HG03439 (cell line): ENCODE results near the gene SEC24B.
"Not testable (repeated sequence)": the region's sequence is repeated elsewhere in the genome, so short reads cannot be mapped to it uniquely, and the experiment has no call there.

Experiments
- ATAC-seq: cut with Tn5 transposase; IDR thresholded peaks from one replicate; pipeline ENCODE4 v1.9.1; 2021; ENCODE audit warnings: mild to moderate bottlenecking, moderate library complexity; ENCODE audit not compliant: unreplicated experiment

The SEC24B gene

DNA sequence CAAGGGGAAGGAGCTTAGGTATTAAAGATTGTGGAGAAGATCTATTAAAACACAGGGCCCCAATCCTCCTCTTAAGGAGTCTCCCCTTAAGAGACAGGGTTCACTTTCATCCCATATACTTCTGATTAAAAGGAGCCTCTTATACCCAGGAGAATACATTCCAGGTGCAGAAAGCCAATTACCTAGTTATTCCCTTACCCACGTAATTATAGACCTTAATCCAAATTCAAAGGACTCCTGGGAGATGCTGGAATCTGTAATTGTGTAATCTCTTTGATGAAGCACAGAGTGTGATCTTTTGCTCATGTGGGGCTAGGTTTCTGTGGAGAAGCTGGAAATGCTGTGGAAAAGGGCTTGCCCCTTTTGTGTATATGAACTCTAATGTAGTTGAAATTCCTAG, 1.4 kb upstream of the SEC24B start:
- no peak for ATAC-seq

DNA sequence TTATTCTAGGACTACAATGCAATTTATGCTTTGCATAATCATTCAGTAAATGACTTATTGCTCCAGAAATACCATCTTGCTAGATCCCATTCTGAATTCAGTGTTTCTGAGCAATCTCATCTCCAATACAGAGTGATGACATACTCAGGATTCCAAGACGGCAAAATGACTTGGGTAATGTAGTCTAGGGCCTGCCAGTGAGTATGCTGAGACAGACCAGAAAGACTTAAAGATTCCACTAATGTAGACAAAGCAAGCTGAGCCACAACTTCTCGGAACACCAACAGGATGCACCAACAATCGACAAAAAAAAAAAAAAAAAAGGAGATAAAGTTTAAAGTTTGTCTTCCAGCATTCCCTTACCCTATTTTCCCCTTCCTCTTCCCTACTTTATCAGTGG, 919 bp upstream of the SEC24B start:
- no peak for ATAC-seq

DNA sequence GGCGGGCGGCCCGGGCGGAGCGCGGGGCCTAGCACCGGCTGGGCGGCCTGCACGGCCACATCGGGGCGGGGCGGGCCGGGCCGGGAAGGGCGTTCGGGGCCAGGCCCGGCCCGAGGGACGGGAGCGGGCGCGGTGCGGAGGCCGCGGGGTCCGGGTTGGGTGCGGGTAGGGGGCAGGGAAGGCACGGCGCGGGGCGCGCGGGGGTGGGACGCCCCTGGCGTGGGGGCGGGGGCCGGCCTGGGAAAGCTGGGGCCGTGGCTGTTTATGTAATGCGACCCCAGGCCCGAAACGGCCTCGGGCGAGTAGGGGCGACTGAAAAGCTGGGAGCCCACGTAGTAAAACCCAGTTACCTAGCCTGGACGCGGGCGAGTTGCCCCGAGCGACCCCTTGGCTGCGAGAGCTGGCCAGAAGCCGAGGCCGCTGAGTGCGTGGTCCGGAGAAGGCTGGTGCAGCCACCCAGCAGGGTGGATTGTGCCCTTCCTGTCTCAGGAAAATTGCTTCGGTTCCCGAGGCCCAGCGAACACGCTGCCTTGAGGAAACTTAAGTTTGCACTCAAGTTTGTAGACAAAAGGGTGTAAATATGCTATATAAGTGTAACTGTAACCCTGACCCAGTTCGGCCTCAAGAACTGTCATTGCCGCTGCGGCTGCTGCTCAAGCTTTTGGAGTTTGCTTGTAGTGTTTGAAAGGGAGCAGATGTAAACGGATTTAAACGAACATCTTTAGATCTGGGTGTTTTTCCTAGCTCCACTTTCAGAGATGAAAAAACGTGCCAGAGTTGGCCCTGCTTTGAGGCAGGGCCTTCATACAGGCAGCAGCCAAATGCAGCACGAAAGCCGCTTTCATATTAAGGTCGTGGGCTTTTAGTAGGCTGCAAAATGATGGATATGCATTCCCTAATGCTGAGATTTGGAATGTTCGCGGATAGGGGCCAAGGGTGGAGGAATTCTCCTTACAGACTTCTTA, 674 bp downstream of the SEC24B start:
- peak; percentile 49 for ATAC-seq

DNA sequence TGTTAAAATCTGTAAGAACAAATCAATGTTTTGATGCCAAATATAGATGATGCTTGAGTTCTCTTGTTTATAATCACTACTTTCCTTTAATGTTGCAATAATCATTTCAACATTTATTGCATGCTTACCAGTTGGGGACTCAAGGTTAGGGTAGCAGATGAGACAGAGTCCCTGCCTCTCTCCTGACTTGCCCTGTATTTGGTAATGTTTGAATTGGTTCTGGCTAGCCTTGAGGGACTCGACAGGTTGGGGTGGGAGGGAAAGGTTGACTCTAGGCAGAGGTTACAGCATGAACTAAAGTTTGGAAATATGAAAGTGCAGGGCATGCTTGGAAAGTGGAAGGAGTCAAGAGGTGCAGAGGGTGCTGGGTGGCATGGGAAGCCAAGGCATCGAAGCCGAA, 2.0 kb downstream of the SEC24B start:
- no peak for ATAC-seq

DNA sequence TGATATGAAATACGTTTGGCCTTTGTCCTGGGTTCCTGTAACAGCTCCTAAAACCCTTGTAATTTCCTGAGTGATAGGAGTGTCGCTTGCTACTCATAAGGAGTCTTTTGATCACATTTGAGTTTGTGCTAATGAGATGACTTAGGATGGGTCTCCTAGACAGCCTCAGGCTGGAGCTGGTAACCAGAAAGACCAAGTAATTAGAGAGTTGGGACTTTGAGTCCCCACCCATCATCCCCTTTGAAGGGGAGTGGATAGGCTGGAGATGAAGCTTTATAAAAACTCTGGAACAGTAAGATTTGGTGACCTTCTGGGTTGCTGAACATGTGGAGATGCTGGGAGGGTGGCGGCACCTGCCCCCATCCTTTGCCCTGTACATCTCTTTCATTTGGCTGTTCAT, 2.9 kb downstream of the SEC24B start:
- ATAC-seq, result no peak

DNA sequence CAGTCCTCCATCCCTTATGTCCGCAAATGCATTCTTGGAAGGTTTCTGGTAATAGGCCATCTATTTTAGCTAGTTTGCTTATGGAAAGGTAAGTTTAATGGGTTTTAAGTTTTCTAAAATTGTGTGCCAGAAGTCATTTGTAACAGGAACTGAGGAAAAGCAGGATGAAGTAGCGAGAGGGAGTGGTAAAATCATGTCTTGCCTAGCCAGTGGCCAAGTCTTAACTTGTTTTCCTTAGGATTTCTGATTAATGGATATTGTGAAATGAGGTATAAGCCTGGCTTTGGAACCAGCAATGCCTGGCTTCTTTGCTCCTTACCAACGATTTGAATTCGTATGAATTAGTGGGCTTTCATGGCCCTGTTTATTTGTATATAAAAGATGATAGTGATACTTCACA, 7.3 kb downstream of the SEC24B start:
- ATAC-seq, result no peak

DNA sequence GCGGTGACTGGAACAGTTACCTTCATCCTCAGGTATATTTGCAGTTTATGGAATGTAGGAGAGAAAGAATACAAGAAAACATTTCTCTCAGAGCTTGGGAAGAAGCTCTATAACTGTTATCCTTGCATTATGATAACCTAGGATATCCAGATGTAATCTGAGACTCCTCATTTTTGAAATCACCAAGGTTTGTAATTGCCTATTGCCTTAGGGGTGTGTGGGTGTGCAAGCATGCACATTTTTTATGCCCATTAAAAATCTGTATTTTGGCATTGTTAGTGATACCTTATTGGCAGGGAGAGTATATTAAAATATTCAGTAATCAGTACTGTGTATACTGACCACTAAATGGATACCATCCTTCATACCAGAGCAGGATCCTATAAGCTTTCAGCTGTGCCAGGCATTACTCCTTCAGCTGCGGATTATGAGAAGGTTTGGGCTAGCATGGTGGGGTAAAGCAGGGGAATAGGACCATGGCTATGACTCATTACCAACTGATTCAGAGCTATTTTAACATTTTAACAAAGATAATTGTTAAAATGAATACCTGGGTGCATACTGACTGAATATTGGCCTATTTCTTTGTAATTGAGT, 8.3 kb downstream of the SEC24B start:
- ATAC-seq, result no peak

DNA sequence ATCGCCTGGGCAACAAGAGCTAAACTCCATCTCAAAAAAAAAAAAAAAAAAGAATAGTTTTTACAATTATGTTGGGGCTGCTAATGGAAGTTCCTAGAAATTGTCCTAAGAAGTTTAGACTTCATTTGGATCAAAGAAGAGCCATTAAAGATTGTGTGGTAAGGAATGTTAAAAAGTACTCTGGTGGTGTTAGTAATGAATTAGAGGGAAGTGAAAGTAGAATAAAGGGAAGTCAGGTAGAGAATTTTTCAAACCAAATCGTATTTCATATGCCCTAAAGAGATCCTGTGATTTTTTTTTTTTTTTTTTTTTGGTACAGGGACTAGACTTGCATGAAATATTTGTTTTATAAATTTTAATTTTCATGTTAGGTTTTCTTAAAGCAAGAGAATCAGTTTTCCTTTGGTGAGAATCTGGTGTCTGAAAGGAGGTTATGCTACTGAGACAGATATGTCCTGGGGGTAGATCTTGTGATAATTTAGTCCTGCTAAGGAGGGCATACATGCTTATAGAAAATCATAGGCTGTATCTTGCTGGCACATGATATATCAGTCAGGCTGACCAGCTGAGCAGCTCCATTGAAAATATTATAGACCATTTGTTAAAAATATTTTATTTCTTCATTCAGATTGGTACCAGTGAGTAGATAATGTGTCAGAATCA, 10.7 kb downstream of the SEC24B start:
- ATAC-seq, result no peak

DNA sequence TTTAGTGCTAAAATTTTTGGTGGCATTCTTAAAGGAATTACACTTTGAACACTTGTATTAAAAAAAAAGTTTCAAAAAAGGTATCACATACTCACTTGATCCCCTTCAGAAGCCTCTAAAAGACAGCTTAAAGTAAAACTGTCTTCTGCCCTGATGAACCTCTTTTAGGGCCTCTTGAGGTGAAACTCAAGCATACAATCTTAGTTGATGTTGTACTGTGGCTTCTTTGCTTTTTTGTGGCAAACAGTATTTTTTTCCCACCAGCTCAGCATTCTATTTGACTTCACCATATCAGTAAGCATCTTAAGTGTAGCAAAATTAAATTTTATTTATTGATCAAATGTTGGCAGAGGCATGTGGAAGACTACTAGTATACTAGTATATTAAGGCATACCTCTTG, 13.7 kb downstream of the SEC24B start:
- ATAC-seq, result no peak

DNA sequence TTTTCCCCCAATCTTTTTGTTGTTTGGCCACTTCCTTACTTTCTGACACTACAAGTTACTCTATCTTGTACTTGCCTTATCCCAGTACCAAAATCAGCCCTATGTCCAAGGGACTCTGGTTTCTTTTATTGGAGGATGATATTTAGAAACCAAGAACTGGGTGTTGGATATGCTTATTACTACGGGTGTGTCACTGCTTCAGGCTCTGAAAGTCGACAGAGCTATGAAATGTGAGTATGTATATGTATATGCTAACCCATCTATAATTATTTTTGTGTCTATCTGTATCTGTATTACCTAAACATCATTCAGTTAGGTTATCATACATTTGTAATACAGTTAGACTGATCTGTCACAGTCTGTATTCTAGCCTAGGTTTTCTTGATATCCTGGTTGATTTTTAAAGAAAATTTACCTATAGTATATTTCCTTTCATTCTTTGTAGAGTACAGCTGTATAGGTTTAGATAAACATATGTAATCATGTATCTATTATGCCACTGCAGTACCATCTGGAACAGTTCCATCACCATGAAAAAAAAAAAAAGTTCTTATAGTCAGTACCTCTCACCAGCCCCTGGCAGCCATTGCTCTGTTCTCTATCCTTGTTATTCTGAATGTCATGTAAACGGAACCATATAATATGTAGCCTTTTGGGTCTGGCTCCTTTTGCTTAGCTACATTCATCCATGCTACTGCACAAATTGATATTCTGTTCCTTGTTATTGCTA, 18.1 kb downstream of the SEC24B start:
- ATAC-seq, result no peak

DNA sequence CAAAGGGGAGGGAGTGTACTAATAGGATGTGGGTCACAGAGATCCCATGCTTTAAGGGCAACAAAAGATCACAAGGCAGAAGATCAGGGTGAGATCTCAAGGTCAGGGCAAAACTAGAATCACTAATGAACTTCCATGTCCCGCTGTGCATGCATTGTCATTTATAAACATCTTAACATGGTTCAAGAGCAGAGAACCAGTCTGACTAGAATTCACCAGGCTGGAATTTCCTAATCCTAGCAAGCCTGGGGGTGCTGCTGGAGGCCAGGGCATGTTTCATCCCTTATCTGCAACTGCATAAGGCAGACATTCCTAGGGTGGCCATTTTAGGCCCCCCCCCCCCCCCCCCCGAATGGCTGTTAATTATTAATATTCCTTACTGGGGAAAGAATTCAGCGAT, 19.5 kb downstream of the SEC24B start:
- not testable (repeated sequence) for ATAC-seq

DNA sequence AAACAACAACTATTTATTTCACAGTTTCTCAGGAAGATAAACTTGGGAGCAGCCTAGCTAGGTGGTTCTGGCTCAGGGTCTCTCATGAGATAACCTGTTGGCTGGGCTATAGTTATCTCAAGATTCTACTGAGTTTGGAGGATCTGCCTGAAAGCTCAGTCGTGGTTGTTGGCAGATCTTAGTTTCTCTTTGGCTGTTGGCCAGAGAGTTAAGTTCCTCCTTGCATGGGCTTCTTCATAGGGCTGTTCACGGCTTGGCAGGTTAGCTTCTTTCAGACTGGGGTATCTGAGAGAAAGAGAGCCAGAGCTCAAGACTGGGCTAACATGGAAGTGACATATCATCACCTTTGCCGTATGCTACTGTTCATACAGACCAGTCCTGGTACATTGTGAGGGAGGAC, 28.7 kb downstream of the SEC24B start:
- no peak for ATAC-seq

DNA sequence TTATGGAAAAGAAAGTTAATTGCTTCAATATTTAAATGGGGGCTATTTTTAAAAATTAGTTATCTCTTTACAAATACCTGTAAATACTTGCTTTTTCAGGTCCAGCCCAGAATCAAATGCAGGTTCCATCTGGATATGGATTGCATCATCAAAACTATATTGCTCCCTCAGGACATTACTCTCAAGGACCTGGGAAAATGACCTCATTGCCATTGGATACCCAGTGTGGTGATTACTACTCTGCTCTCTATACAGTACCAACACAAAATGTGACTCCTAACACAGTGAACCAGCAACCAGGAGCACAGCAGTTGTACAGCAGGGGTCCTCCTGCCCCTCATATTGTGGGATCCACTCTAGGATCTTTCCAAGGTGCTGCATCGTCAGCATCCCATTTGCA, 29.2 kb downstream of the SEC24B start:
- no peak for ATAC-seq

DNA sequence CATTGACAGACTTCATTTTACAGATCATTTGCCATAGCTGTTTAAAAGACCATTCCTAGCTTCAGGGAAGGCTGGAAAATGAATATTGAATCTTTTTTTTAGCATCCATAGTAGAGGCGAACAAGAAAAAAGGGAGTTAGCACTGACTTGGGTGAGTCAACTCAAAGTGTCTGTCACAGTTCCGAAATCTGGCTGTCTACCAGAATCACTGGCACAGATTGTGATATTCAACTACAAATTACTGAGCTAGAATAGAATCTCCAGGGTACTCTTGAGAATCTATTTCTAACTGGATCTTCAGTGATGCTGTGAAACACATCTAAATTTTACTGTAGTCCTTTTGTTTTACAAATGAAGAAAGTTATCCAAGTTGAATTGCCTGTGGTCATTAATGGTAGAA, 31.5 kb downstream of the SEC24B start:
- ATAC-seq, result no peak

DNA sequence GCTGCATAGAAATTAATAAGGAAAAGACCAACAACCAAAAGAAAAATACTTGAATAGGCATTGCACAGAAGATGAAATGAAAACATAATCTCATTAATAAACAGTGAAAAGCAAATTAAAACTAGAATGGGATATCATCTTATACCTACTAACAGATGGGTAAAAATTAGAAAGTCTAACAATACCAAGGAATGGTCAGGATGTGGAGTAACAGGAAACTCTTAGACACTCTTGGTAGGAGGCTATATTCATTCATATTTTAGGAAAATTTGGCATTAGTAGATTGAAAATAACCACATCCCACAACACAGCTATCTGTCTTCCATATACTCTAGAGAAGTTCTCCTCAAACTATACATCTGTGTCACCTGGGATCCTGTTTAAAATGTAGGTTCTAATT, 36.3 kb downstream of the SEC24B start:
- ATAC-seq, result no peak

DNA sequence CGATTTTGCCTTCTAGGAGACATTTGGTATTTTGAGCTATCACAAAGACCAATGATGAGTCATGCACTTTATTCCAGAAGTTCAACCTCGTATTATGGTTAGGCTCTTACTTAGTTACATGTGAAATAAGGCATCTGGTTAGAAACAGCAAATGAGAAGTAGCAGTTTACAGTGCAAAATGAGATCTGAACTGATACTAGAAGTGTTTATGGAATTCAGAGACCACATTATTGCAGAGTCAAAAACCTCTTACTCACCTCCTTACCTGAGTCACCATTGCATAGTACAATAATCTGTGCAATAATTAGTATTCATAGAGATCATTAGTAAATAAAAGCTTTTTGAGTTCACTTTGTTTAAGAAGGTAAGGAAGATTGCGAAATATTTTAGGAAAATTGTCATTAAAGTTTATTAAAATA, 38.7 kb downstream of the SEC24B start:
- ATAC-seq, result no peak

DNA sequence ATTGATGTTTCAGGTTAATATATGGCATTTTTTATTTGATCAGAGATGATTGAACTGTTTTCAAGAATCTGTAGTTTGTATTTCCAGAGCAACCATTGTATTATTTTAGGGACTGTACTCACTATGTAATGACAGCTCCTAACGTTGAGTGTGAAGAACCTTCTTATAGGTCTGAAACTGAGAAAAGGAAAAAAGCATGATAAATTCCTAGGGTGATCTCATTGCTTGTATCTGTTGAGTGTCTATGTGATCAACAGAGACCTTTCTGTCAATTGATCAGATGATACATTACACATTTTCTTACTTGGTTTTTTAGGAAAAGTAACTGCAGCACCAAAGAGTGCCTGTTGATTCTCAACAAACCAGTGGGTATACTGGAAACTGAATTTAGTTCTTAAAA, 40.2 kb downstream of the SEC24B start:
- ATAC-seq, result no peak

DNA sequence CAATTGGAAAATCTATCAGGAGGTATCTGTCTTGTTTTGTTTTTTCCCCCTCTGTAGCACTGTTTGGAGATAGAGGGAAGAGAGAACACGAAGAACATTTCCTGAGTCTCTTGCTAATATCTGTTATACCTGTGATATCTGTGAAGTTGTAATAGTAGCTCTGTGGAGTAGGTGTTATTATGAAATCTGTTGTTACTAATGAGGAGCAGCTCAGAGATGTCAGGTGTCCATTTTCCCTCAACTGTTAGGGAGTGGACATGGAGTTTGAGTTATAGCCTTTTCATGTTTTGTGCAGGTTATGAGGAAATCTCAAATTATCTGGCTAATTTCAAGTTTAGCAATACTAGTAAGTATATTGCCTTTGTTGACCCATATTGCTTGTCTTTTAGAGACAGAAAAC, 52.4 kb downstream of the SEC24B start:
- ATAC-seq, result no peak

DNA sequence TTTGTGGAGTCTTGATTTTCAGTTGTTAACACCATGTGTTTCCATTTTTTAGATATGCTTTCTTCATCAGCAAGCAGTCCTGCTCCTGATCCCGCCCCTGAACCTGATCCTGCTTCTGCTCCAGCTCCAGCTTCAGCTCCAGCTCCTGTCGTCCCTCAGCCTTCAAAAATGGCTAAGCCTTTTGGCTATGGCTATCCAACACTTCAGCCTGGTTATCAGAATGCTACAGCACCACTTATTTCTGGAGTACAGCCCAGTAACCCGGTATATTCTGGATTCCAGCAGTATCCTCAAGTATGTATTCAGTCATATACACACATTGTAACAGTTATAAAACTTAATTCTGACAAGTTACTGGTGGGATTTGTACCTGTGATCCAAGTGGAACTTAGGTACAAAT, 60.9 kb downstream of the SEC24B start:
- ATAC-seq, result no peak

DNA sequence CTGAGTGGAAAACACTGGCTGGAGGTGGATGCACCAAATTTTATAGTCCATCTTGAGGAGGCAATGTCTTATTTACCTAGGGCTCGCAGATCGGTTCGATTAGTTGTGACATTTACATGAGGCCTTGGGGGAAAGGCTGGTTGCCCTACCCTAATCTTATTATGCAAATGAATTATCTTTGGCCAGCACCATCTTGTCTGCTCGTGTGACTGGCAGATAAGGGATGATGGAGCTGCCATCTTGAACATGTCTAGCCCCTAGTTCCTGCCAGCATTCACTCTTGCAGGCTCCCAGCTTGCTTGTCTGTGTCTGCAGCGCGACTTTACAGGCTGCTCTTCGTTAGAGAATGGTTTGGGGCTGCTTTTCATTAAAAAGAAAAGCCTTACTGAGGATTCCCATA, 61.9 kb downstream of the SEC24B start:
- ATAC-seq, result no peak

DNA sequence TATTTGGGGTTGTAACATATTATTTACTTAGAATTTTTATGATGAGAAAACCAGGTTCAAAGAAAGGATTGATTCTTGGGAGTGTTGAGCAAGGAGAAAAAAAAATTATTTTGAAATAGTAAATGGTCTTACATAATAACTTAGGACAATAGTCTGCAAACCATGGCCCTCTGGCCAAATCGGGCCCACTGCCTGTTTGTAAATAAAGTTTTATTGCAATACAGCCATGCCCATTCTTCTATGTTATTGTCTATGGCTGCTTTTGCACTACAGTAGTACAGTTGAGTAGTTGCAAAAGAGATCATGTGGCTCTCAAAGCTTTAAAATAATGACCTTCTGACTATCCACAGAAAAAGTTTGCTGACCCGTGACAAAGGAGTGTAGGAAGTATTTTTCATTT, 63.3 kb downstream of the SEC24B start:
- ATAC-seq, result no peak
